GM12872 (cell line): ENCODE results near the gene AKT3.

Experiments used
- CTCF ChIP-seq: IDR thresholded peaks from 3 replicates; pipeline ENCODE4 v1.5.1; 2011; ENCODE audit warnings: low read depth, mild to moderate bottlenecking, low read length, moderate library complexity; ENCODE audit not compliant: insufficient read depth

Gene AKT3

GRCh38 chr1:243529512-243529911 is 320.5 kb downstream of the AKT3 start:
- TF ChIP-seq CTCF, result no peak

- no peak for TF ChIP-seq CTCF
Observed at GRCh38 chr1:243528459-243529121, 321.5 kb downstream of the AKT3 start.

- TF ChIP-seq CTCF, result no peak
Observed at GRCh38 chr1:243526180-243526579, 323.9 kb downstream of the AKT3 start.

DNA sequence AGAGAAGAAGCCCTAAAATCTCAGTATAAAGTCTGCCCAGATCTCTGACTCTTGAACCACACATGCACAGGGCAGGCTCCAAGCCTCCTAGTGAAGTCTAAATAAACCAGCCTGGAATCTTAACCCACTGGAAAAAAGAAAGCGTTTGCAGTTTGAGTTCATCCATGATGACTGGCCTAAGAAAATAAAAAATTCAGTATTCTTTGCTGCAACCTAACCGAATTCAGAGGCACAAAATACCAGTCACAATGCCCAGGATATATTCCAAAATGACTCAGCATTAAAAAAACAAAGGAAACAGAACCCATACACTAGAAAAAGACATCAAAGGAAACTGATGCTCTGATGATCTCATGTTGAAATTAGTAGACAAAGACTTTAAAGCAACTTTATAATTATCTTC is 325.0 kb downstream of the AKT3 start:
- no peak for TF ChIP-seq CTCF

DNA sequence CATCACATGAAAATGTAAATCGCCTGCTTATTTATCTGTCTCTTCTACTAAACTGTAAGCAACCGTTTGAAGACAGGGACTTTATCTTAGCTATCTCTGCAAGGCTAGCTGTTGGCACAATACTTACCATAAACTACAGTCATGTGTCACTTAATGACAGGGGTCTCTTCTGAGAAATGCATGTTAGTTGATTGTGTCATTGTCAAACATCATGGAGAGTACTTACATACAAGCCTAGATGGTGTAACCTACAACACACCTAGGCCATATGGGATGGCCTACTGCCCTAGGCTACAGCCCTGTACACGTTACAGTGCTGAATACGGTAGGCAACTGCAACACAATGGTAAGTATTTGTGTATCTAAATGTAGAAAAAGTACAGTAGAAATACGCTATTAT is 326.3 kb downstream of the AKT3 start:
- TF ChIP-seq CTCF, result no peak

GRCh38 chr1:243520831-243521230 is 329.2 kb downstream of the AKT3 start:
- TF ChIP-seq CTCF, result no peak

GRCh38 chr1:243514927-243515326 is 335.1 kb downstream of the AKT3 start:
- TF ChIP-seq CTCF, result no peak
